Activated naive CD4-positive, alpha-beta T cell treated with anti-CD3 and anti-CD28 coated beads, Interleukin-2, amount 50 U/mL, for 24 hours (primary cell): ENCODE data around the gene SLC66A2.

Experiments used
- H3K27ac Mint-ChIP-seq: one replicate; pipeline ENCODE4 v1.8.0; 2021; ENCODE audit warnings: mild to moderate bottlenecking, mixed read lengths
- H3K27me3 Mint-ChIP-seq: one replicate; pipeline ENCODE4 v1.8.0; 2021; ENCODE audit warnings: mixed read lengths
- H3K36me3 Mint-ChIP-seq: one replicate; pipeline ENCODE4 v1.8.0; 2021; ENCODE audit warnings: mixed read lengths
- H3K4me1 Mint-ChIP-seq: one replicate; pipeline ENCODE4 v1.8.0; 2021; ENCODE audit warnings: mixed read lengths
- H3K4me3 Mint-ChIP-seq: one replicate; pipeline ENCODE4 v1.8.0; 2021; ENCODE audit warnings: mild to moderate bottlenecking, mixed read lengths
- H3K9me3 Mint-ChIP-seq: one replicate; pipeline ENCODE4 v1.8.0; 2021; ENCODE audit warnings: mixed read lengths

The SLC66A2 gene

DNA sequence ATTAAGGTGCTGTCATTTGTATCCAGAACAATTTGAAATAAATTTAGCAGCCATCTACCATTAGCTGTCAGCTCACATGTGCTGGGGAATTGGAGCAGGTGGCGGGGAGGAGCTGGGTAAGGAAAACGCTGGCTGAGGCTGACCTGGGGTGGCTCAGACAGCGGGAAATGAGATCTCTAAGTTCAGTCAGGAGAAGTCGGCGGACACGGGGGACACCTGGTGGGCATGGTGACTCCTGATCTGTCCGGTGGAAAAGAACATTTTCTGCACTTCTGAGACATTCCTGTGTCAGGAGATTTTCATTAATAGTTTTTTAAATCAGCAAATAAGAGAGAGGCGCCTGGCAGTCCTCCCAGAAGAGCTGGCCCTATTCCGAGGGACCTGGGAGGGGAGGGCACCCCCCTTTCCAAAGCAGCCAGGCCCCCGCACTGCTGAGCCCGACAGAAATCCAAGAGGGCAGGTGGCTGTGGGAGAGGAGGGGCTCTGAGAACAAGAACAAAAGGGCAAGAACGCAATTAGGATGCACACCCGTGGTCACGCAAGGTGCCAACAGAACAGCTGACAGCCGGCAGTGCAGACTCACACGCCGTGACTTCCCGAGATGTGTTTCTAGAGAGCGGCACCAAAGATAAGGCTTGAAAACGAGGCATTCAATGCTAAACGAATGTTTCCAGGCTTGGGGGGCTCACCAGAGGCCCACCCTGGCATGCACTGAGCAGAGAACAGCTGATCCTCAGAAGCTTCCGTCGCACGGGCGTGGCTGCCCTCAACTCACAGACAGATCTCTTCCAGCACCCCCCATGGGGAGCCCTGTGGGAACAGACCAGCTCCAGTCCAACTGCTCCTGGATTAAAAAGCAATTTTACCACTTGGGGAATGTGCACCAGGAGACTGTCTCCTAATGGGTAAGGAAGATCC lies 26.4 kb downstream of the SLC66A2 start:
- peaks cover 10% of the 10 kb centered on the region for H3K9me3 Mint-ChIP-seq
- H3K27ac Mint-ChIP-seq: no peak overlapping the region
- no peaks in the 10 kb centered on the region for H3K4me1 Mint-ChIP-seq
- H3K27me3 Mint-ChIP-seq: no peaks in the 10 kb centered on the region
- peaks cover 23% of the 10 kb centered on the region for H3K36me3 Mint-ChIP-seq
- H3K4me3 Mint-ChIP-seq: no peak overlapping the region

DNA sequence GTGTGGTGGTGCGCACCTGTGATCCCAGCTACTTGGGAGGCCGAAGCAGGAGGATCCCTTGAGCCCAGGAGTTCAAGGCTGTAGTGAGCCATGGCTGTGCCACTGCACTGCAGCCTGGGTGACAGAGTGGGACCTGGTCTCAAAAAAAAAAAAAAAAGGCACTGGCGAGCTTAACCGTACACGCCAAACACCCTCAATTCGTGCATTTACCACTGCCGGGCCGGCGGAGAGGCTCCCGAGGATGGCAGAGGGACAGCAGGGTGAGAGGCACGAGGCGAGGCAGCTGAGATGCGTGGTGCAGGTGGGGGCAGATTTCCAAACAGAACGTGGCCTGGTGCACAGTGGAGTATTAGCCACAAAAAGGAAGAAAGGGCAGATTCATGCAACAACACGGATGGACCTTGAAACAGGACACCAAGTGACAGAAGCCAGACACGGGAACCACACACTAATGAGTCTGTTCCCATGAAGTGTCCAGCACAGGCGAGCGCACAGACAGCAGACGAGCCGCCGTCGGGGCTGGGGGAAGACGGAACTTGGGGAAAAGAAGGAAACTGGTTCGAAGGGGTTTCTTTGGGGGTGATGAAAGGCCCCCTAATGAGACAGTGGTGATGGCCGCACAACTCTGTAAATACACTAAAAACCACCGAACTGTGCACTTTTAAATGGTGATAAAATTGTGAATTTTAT lies 27.4 kb downstream of the SLC66A2 start:
- Mint-ChIP-seq H3K27me3 (no peaks in the 10 kb centered on the region), H3K9me3 (peaks cover 2% of the 10 kb centered on the region), H3K4me3 (no peak overlapping the region), H3K36me3 (peaks cover 13% of the 10 kb centered on the region), H3K4me1 (no peaks in the 10 kb centered on the region), H3K27ac (no peak overlapping the region)

DNA sequence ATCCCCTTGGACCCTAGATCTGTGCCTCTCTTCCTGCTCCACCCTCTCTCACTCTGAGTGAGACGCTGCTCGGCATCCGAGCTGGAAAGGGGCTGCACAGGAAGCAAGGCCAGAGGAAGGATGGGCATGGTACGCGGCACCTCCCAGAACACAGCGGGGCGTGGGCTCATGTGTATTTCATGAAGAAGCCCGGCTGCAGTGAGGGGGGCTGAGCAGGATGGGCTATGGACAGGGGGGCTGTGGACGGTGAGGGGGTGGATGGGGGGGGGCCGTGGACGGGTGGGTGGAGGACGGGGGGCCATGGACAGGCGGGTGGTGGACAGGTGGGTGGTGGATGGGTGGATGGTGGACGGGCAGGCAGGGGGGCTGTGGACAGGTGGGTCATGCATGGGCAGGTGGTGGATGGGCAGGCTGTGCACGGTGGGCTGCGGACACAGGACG lies 28.5 kb downstream of the SLC66A2 start:
- peaks cover 8% of the 10 kb centered on the region for H3K36me3 Mint-ChIP-seq
- no peaks in the 10 kb centered on the region for H3K4me1 Mint-ChIP-seq
- H3K27ac Mint-ChIP-seq: no peak overlapping the region
- H3K9me3 Mint-ChIP-seq: no peaks in the 10 kb centered on the region
- no peaks in the 10 kb centered on the region for H3K27me3 Mint-ChIP-seq
- no peak overlapping the region for H3K4me3 Mint-ChIP-seq

DNA sequence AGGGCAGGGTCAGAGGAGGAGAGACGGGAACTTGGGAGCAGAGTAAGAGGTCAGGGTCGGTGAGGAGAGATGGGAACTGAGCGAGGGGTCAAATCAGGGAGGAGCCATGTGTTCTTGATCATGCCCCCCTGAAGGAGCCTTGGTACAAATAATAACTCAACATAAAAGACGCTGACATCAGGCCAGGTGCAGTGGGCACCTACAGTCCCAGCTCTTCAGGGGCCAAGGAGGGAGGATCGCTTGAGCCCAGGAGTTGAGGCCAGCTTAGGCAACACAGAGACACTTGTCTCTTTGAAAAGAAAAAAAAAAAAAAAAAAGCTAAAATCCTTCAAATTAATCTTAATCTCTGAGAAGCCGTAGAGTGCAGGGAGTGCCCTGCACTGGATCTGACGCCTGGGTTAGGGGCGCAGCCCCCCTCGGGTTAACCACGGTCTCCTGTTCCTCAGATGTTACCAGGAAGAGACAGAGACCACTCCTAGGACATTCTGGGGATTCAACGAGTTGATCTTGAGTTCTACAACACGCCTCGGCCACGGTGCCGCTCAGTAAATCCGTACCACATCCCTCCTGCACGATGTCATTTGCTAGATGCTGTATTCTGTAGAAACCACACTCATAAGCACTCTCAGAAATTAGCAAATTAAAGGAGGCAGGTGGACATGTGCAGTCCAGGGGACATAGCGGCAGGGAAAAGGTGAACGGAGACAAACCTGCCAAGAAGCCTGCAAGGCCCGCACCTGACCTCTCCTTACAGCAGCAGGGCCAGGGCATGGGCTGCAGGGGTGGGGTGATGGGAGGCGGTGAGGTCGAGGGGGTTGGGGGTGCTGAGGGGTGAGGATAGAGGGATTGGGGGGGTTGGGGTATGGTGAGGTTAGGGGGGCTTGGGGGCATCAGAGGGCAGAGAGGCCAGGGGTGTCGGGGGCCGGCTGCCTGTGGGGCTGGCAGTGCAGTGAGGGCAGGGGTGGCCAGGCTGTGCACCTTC lies 29.2 kb downstream of the SLC66A2 start:
- peaks cover 9% of the 10 kb centered on the region for H3K36me3 Mint-ChIP-seq

DNA sequence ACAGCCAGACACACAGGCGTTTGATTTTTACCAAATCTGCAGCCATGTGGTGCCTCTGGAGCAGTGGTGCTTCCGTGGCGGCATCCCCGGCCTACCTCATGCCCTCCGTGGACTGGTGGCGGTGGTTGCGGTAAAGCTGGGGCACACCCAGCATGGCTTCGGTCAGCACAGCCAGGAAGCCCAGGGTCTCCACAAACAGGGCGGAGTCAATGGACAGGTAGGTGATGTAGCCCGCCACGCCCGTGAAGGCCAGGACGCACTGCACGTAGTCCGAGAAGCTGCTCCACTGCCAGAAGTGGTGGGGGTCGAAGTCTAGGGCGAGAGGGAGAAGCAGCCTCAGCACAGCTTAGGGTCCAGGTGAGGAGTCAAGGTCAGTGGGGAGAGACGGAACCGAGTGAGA lies 32.4 kb downstream of the SLC66A2 start:
- no peaks in the 10 kb centered on the region for H3K27me3 Mint-ChIP-seq
- H3K9me3 Mint-ChIP-seq: no peaks in the 10 kb centered on the region
- H3K27ac Mint-ChIP-seq: no peak overlapping the region
- H3K4me1 Mint-ChIP-seq: peaks cover 4% of the 10 kb centered on the region
- H3K4me3 Mint-ChIP-seq: no peak overlapping the region
- peaks cover 8% of the 10 kb centered on the region for H3K36me3 Mint-ChIP-seq

More for the DNA sequence above, 29.2 kb downstream of the SLC66A2 start:
- H3K4me3 Mint-ChIP-seq: no peak overlapping the region
- H3K4me1 Mint-ChIP-seq: no peaks in the 10 kb centered on the region
- no peak overlapping the region for H3K27ac Mint-ChIP-seq
- H3K27me3 Mint-ChIP-seq: no peaks in the 10 kb centered on the region
- no peaks in the 10 kb centered on the region for H3K9me3 Mint-ChIP-seq

DNA sequence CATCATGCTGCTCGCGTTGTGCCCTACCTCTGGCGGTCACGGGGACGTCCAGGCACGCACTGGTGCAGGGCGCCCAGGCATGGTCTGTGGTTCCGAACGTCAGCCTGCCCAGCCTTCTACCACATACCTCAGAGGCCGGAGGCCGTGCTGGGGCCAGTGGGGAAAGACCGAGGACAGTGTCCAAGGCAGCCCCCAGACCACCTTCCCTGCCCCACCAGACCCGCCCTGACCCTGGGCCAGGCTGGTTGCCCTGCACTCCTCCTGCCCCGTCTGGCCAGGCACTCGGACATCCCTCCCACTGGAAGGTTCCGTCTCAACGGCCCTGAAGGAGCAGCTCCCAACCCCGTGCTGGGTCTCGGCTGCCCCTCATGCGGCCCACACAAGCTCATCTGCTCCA lies 32.8 kb downstream of the SLC66A2 start:
- Mint-ChIP-seq H3K9me3 (no peaks in the 10 kb centered on the region), H3K4me3 (no peak overlapping the region), H3K4me1 (peaks cover 6% of the 10 kb centered on the region), H3K27ac (no peak overlapping the region), H3K36me3 (peaks cover 8% of the 10 kb centered on the region), H3K27me3 (no peaks in the 10 kb centered on the region)

DNA sequence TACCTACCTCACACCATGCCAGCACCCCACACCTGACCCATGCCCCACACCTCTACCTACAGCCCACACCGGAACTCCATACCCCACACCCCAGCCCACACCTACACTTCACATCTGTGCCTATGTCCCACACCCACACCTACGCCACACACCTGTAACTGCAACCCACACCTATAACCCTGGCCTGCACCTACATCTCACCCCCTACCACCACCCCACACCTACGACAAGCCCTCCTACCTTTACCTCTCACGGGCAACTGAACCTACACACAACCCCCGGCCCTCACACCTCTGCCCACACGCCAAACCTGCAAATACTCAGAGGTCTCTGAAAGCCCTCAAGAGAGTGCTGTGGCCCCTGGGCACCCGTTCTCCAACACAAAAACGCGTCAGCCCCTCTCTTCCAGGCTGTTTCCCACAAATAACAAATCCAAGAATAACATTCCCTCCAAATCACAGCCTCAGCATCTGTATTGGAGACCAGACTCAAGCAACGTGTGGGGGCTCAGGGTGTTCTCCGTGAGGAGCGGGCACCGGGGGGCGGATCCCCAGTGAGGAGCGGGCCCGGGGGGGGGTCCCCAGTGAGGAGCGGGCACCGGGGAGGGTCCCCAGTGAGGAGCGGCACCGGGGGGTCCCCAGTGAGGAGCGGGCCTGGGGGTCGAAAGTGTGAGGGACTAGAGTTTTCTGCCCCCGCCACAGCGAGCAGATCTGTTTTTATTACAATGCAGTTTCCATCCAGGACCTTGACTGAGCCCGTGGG lies 33.4 kb downstream of the SLC66A2 start:
- H3K9me3 Mint-ChIP-seq: no peaks in the 10 kb centered on the region
- H3K4me1 Mint-ChIP-seq: peaks cover 12% of the 10 kb centered on the region
- H3K4me3 Mint-ChIP-seq: no peak overlapping the region
- H3K27me3 Mint-ChIP-seq: no peaks in the 10 kb centered on the region
- peaks cover 8% of the 10 kb centered on the region for H3K36me3 Mint-ChIP-seq
- H3K27ac Mint-ChIP-seq: no peak overlapping the region

DNA sequence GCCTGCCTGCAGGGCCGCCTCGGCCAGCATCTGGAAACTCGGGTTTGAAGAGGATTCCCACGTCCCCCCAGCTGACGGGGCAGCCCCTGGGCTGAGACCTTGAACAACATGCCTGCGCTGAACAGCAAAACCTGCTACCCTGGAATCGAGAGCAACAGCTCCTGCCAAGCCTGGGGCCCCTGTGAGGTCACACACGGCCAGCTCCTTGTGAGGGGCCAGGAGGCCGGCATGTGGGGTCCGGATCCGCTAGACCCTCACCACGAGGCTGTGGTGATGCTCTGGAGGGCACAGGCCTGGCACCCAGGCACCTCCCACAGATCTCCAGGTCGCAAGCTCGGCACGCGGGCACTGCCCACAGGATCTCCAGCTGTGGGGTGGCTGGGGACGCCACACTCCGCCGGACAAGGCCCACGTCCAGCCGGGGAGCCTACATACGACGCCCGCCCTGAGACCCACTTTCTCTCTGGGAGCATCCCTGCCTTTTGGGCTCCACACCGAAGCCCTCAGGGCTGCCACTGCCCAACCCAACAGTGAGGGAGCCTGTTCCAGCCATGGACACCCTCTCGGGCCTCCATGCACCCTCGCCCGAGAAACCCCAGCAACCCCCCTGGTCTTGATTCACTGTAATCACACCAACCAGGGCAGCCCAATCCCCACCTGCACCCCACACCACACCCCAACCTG lies 34.1 kb downstream of the SLC66A2 start:
- Mint-ChIP-seq H3K27me3 (no peaks in the 10 kb centered on the region), H3K4me3 (no peak overlapping the region), H3K27ac (no peak overlapping the region), H3K4me1 (peaks cover 18% of the 10 kb centered on the region), H3K36me3 (peaks cover 8% of the 10 kb centered on the region), H3K9me3 (no peaks in the 10 kb centered on the region)

DNA sequence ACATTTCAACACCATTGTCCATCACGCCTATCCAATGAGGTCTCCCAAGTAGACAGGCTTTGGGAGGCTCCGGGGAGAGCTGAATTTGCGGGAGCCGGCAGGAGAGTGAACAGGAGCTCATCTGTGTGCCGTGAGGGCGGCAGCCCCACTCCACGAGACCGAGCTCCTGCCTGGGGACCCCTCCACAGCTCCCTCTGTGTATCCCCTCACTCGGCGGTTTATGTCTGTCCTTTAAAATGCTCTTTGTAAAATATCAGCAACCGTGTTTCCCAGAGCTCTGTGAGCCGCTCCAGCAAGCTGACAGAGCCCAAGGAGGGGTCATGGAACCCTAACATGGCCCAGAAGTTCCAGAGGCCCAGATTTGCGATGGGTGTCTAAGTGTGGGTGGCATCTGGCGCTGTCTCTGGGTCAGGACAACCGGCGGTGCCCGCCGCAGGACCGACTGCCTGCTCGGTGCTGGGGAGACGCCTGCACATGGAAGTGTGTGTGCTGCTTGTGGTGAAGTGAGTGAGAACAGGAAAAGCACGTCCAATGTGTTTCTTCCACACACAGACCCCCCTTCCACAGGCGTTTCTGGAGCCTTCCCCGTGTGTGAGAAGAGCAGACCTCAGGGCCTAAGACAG lies 34.8 kb downstream of the SLC66A2 start:
- Mint-ChIP-seq H3K27me3 (no peaks in the 10 kb centered on the region), H3K4me1 (peaks cover 22% of the 10 kb centered on the region), H3K36me3 (peaks cover 8% of the 10 kb centered on the region), H3K4me3 (no peak overlapping the region), H3K9me3 (no peaks in the 10 kb centered on the region), H3K27ac (peak overlapping the region; percentile 30)

DNA sequence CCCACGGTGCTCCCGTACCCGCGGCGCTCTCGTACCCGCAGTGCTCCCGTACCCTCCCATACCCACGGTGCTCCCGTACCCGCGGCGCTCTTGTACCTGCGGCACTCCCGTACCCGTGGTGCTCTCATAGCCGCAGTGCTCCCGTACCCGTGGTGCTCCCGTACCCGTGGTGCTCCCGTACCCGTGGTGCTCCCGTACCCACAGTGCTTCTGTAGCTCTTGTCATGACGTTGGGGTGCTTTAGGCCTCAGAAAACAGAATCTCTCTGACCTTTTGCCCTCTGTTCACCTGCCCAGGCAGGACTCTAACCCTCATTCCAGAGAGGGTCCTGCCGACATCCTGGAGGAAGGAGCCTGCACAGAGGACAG lies 35.3 kb downstream of the SLC66A2 start:
- Mint-ChIP-seq H3K27me3 (no peaks in the 10 kb centered on the region), H3K4me1 (peaks cover 22% of the 10 kb centered on the region), H3K27ac (peak overlapping the region; percentile 30), H3K4me3 (no peak overlapping the region), H3K36me3 (peaks cover 8% of the 10 kb centered on the region), H3K9me3 (no peaks in the 10 kb centered on the region)

DNA sequence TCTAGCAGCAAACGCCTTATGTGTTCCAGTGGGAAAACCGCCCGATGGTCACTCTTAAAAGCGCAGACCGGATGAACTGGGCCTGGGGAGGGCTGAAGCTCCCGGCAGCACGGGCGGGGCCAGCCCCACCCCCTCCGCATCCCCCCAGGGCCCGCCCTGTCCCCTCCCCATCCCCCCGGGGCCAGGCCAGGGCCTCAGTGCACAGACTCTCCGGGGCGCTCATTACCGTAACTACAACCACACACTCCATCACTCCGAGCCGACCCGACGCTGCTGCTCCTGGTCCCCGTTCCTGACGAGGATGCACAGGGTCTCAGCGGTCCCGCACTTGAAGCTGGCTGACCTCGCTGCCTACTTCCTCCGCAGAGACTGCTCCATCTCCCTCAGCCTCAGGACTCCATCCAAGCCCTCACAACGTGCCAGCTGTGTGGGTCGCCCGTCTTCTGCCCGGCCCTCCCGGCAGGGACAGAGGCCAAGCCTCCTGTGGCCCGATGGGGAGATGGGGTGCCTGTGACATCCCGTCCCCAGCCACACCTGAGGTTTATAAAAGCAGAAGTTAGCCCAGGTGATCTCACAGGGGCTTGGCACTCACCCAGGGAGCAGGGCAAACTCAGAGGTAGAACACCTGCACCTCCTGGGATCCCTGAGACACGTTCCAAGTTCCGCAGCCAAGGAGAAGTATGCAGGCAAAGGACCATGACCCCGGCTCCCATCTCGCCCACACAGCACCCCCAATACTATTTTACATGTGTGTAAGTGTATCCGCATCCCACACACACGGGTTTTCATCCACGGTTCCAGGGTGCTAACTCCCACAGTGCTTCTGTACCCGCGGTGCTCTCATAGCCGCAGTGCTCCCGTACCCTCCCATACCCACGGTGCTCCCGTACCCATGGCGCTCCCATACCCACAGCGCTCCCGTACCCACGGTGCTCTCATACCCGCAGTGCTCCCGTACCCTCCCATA lies 36.0 kb downstream of the SLC66A2 start:
- Mint-ChIP-seq H3K27ac (peak overlapping the region; percentile 17), H3K27me3 (no peaks in the 10 kb centered on the region), H3K36me3 (peaks cover 8% of the 10 kb centered on the region), H3K4me3 (no peak overlapping the region), H3K9me3 (no peaks in the 10 kb centered on the region), H3K4me1 (peaks cover 27% of the 10 kb centered on the region)

DNA sequence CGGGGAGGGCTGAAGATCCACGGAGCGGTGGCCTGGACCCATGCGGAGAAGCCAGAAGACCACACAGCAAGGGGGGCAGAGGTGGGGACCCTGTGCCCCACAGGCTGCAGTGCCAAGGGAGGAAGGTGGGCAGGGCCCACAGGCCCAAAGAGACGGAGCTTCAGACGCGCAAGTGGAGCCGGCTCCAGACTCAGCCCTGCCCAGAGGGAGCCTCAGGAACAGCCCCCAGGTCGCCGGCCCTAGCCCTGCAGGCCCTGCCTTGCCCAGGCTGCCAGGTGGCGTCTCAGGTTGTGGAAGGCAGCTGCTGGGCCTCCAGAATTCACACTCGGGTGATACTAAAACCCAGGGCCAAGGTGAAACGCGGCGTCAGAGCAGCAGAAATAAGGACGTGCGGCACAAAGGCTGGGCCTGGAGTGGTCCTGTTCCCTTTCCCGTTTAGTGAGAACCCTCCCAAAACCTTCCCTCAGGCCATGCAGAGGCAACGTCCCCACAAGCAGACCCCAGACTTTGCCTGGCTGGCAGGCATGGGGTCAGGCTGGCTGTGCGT lies 36.8 kb downstream of the SLC66A2 start:
- Mint-ChIP-seq H3K4me1 (peaks cover 29% of the 10 kb centered on the region), H3K36me3 (peaks cover 8% of the 10 kb centered on the region)

More for the DNA sequence above, 36.8 kb downstream of the SLC66A2 start:
- H3K27me3 Mint-ChIP-seq: no peaks in the 10 kb centered on the region
- peak overlapping the region; percentile 84 for H3K27ac Mint-ChIP-seq
- H3K4me3 Mint-ChIP-seq: no peak overlapping the region
- H3K9me3 Mint-ChIP-seq: no peaks in the 10 kb centered on the region
